B cell (primary cell): Measurements from ENCODE around the gene YAP1. TPM values are rescaled to one million over a fixed set of nuclear protein-coding genes. Genes with fewer than 3 reads are reported as not detected.
A peak's percentile ranks its signal among the peaks of the same experiment; 100 is the strongest.

Experiments used
- ATAC-seq: fragments of 200-7000 bp; cut with Tn5 transposase; one replicate; pipeline ENCODE4 v1.10.0; 2021; ENCODE audit warnings: low read depth, mild to moderate bottlenecking, moderate number of reproducible peaks, moderate library complexity
- CTCF ChIA-PET: fragments of 350-600 bp; sonication (Branson Sonifier 250); formaldehyde crosslinking; loops from one replicate; lab custom pipeline; 2021; ENCODE audit warnings: antibody characterized with exemption, inconsistent platforms; lab: Charles Lee
- POLR2A ChIA-PET: fragments of 350-600 bp; sonication (Branson Sonifier 250); formaldehyde crosslinking; loops from one replicate; lab custom pipeline; 2021; ENCODE audit warnings: antibody characterized with exemption; lab: Charles Lee
- DNase-seq: peaks from one replicate; pipeline ENCODE4 v3.0.0; 2013
- H2AFZ ChIP-seq: 2 replicates; pipeline ENCODE4 v1.6.1; 2012; ENCODE audit warnings: mild to moderate bottlenecking, low read depth, low read length; ENCODE audit not compliant: insufficient read depth, poor library complexity, severe bottlenecking
- H3K27ac ChIP-seq, 2 donors: 1 replicate in 1 of 2; 2 replicates in 1 of 2; pipeline ENCODE4 v1.5.1; 2012 to 2013; ENCODE audit warnings: low read length in 2 of 2, mild to moderate bottlenecking in 2 of 2, moderate library complexity in 1 of 2
- H3K27me3 ChIP-seq, 4 experiments: fragments of 200-600 bp in 1 of 4; sonication (generic) in 1 of 4; replicated peaks in 1 of 4; 1 replicate in 2 of 4; 2 replicates in 2 of 4; pipeline versions ENCODE4 v1.6.1 to v1.7.0; 2013 to 2016; ENCODE audit warnings: low read length in 3 of 4, mild to moderate bottlenecking in 2 of 4, mixed read lengths in 1 of 4, moderate library complexity in 1 of 4; ENCODE audit not compliant: insufficient read depth in 4 of 4, control insufficient read depth in 3 of 4; ENCODE audit errors: control extremely low read depth in 1 of 4
- H3K36me3 ChIP-seq, 2 experiments: replicated peaks in 1 of 2; 1 replicate in 1 of 2; 2 replicates in 1 of 2; pipeline versions ENCODE4 v1.6.1 to v1.7.1; 2013; ENCODE audit warnings: low read length in 1 of 2; ENCODE audit not compliant: insufficient read depth in 2 of 2, control insufficient read depth in 1 of 2; ENCODE audit errors: control extremely low read depth in 1 of 2, extremely low read depth in 1 of 2
- H3K4me1 ChIP-seq, 2 donors: fragments of 200-600 bp in 1 of 2; sonication (generic) in 1 of 2; 1 replicate in 1 of 2; 2 replicates in 1 of 2; pipeline versions ENCODE4 v1.5.1 to v1.6.1; 2013 to 2017; ENCODE audit warnings: low read length in 2 of 2; ENCODE audit not compliant: control insufficient read depth in 2 of 2, insufficient read depth in 2 of 2
- H3K4me2 ChIP-seq: replicated peaks from 2 replicates; pipeline ENCODE3; 2012; ENCODE audit warnings: mild to moderate bottlenecking, low read depth, low read length; ENCODE audit not compliant: poor library complexity, severe bottlenecking
- H3K4me3 ChIP-seq, 5 experiments: fragments of 200-600 bp in 1 of 5; sonication (generic) in 1 of 5; 1 replicate in 3 of 5; 2 replicates in 2 of 5; pipeline versions ENCODE4 v1.5.1 to v1.7.0; 2011 to 2016; ENCODE audit warnings: low read length in 4 of 5, mild to moderate bottlenecking in 4 of 5, low read depth in 2 of 5, control low read depth in 1 of 5, moderate library complexity in 1 of 5; ENCODE audit not compliant: insufficient read depth in 1 of 5; ENCODE audit errors: control extremely low read depth in 1 of 5, extremely low read depth in 1 of 5
- H3K79me2 ChIP-seq: fragments of 200-600 bp; sonication (generic); one replicate; pipeline ENCODE4 v1.6.0; 2016; ENCODE audit warnings: low read length; ENCODE audit not compliant: control insufficient read depth, insufficient read depth
- H3K9ac ChIP-seq: fragments of 200-600 bp; sonication (generic); 2 replicates; pipeline ENCODE4 v1.6.1; 2017; ENCODE audit warnings: mild to moderate bottlenecking, low read length, moderate library complexity
- H3K9me3 ChIP-seq, 3 donors: one replicate each; pipeline versions ENCODE4 v1.6.1 to v1.7.1; 2013; ENCODE audit warnings: low read length in 2 of 3; ENCODE audit not compliant: control insufficient read depth in 2 of 3, insufficient read depth in 1 of 3; ENCODE audit errors: control extremely low read depth in 1 of 3
- H4K20me1 ChIP-seq: 2 replicates; pipeline ENCODE4 v1.6.0; 2012; ENCODE audit warnings: mild to moderate bottlenecking, low read length; ENCODE audit not compliant: insufficient read depth, control insufficient read depth, poor library complexity, severe bottlenecking
- H3K27ac Mint-ChIP-seq: one replicate; pipeline ENCODE4 v1.8.0; 2021; ENCODE audit warnings: mixed read lengths
- H3K27me3 Mint-ChIP-seq: one replicate; pipeline ENCODE4 v1.8.0; 2021; ENCODE audit warnings: mixed read lengths
- H3K4me1 Mint-ChIP-seq: one replicate; pipeline ENCODE4 v1.8.0; 2021; ENCODE audit warnings: mixed read lengths
- H3K4me3 Mint-ChIP-seq: one replicate; pipeline ENCODE4 v1.8.0; 2021; ENCODE audit warnings: mixed read lengths
- H3K9me3 Mint-ChIP-seq: one replicate; pipeline ENCODE4 v1.8.0; 2022; ENCODE audit warnings: mixed read lengths; ENCODE audit not compliant: insufficient read depth
- EZH2 ChIP-seq: IDR thresholded peaks from 2 replicates; pipeline ENCODE4 v1.6.1; 2012; ENCODE audit warnings: borderline replicate concordance, low read depth, mild to moderate bottlenecking, moderate library complexity, low read length; ENCODE audit not compliant: insufficient read depth, poor library complexity, severe bottlenecking
- WGBS: methylation state at CpG from one replicate; pipeline ENCODE4 v1.1.5; 2013; ENCODE audit warnings: missing lambda C conversion rate; ENCODE audit not compliant: insufficient coverage; 5-methylcytosine and 5-hydroxymethylcytosine counted together
- intact Hi-C: fragments of 100-400 bp; cut with micrococcal nuclease; formaldehyde crosslinking; loops from one replicate; pipeline ENCODE4 v1.10.0; 2022
- polyA plus RNA-seq: library from polyadenylated mRNA; depleted of rRNA; stranded (reverse); fragments of >200 nt; gene quantifications from 2 replicates; pipeline ENCODE4 v1.2.3, GENCODE V29; 2012
- total RNA-seq, 2 donors: library from RNA; stranded (reverse); fragments of 120-200 nt in 1 of 2; gene quantifications; 1 replicate in 1 of 2; 2 replicates in 1 of 2; pipeline versions ENCODE4 v1.2.3 to v1.2.4, GENCODE V29; 2013 to 2022
- TF ChIP-seq, protein P1 (sequence below): fragments of 200-600 bp; IDR thresholded peaks from one replicate; pipeline ENCODE4 v1.8.0; 2022; ENCODE audit warnings: antibody characterized with exemption, mild to moderate bottlenecking

YAP1 gene
- total and polyA plus RNA-seq, 2 donors (not counting 1 experiment from before 2014, with no cell fraction given), result not detected

- intact Hi-C loops, result no loop called here
- H3K79me2 ChIP-seq, result no peaks in the 10 kb centered on the region
- CTCF ChIA-PET, result no interaction called here
- peak overlapping the region in 2 of 5 experiments; percentile 70 to 89 for H3K4me3 ChIP-seq
- ATAC-seq, result no peak
- H3K27ac Mint-ChIP-seq, result peak overlapping the region; percentile 61
- peak; percentile 51 for TF ChIP-seq EZH2
- TF ChIP-seq, protein P1, sequence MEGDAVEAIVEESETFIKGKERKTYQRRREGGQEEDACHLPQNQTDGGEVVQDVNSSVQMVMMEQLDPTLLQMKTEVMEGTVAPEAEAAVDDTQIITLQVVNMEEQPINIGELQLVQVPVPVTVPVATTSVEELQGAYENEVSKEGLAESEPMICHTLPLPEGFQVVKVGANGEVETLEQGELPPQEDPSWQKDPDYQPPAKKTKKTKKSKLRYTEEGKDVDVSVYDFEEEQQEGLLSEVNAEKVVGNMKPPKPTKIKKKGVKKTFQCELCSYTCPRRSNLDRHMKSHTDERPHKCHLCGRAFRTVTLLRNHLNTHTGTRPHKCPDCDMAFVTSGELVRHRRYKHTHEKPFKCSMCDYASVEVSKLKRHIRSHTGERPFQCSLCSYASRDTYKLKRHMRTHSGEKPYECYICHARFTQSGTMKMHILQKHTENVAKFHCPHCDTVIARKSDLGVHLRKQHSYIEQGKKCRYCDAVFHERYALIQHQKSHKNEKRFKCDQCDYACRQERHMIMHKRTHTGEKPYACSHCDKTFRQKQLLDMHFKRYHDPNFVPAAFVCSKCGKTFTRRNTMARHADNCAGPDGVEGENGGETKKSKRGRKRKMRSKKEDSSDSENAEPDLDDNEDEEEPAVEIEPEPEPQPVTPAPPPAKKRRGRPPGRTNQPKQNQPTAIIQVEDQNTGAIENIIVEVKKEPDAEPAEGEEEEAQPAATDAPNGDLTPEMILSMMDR, result no peak
- H3K9me3 Mint-ChIP-seq, result no peaks in the 10 kb centered on the region
- no peaks in the 10 kb centered on the region for H3K36me3 ChIP-seq
- H3K27me3 Mint-ChIP-seq, result peaks cover 67% of the 10 kb centered on the region
- POLR2A ChIA-PET, result no interaction called here
- H3K4me2 ChIP-seq, result peak overlapping the region; percentile 99
- peak overlapping the region; percentile 86 for H3K4me3 Mint-ChIP-seq
- WGBS, result 9% methylated on average over 7 of the region's 20 CpGs
- H3K4me1 Mint-ChIP-seq, result peaks cover 15% of the 10 kb centered on the region
- H3K4me1 ChIP-seq, result peaks cover 17 to 20% of the 10 kb centered on the region in 2 donors
- peak overlapping the region; percentile 87 for H3K9ac ChIP-seq
- H2AFZ ChIP-seq, result peak overlapping the region; percentile 98
- DNase-seq, result peak; percentile 41
- H3K27ac ChIP-seq, result no peak overlapping the region
- H3K27me3 ChIP-seq, result peaks cover 0 to 50% (median 37%) of the 10 kb centered on the region in 4 experiments
- H3K9me3 ChIP-seq, result peaks cover 0 to 4% (median 0%) of the 10 kb centered on the region in 3 donors
- no peaks in the 10 kb centered on the region for H4K20me1 ChIP-seq
Measured at GRCh38 chr11:102111787-102112508, 1.7 kb downstream of the YAP1 start.

GRCh38 chr11:102112509-102112821 is 2.2 kb downstream of the YAP1 start:
- Histone ChIP-seq H4K20me1 (no peaks in the 10 kb centered on the region), H3K4me1 (peaks cover 17 to 20% of the 10 kb centered on the region in 2 donors), H2AFZ (no peak overlapping the region), H3K9ac (no peak overlapping the region), H3K4me3 (no peak overlapping the region), H3K4me2 (no peak overlapping the region), H3K79me2 (no peaks in the 10 kb centered on the region), H3K36me3 (no peaks in the 10 kb centered on the region), H3K27ac (no peak overlapping the region), H3K9me3 (peaks cover 0 to 4% (median 0%) of the 10 kb centered on the region in 3 donors), H3K27me3 (peaks cover 0 to 52% (median 39%) of the 10 kb centered on the region in 4 experiments)
- TF ChIP-seq, protein P1, result no peak
- no peak for TF ChIP-seq EZH2
- intact Hi-C loops, result no loop called here
- H3K27me3 Mint-ChIP-seq, result peaks cover 68% of the 10 kb centered on the region
- peaks cover 15% of the 10 kb centered on the region for H3K4me1 Mint-ChIP-seq
- ATAC-seq, result no peak
- WGBS, result no CpG with 5 or more reads among the region's 5 CpGs
- no peak for DNase-seq
- CTCF ChIA-PET, result no interaction called here
- peak overlapping the region; percentile 86 for H3K4me3 Mint-ChIP-seq
- no peak overlapping the region for H3K27ac Mint-ChIP-seq
- POLR2A ChIA-PET, result no interaction called here
- H3K9me3 Mint-ChIP-seq, result no peaks in the 10 kb centered on the region
